ENCODE results near the gene GPR37. TPM values are rescaled to one million over a fixed set of nuclear protein-coding genes. Genes with fewer than 3 reads are reported as not detected.

Gene GPR37
- total RNA-seq, 1 donor from 2014 or later: 0.98 TPM

GRCh38 chr7:124724079-124724478 lies 41.5 kb downstream of the GPR37 start:
- no peak for TF ChIP-seq POLR2AphosphoS5 (IDR thresholded peaks at IDR 0.05; ENCODE audit: insufficient read depth in 1 of 2, low read depth in 1 of 2)
- TF ChIP-seq POLR2A (IDR thresholded peaks at IDR 0.05): no peak
- TF ChIP-seq CTCF (IDR thresholded peaks at IDR 0.05): no peak
- Histone ChIP-seq H3K27me3 (no peaks in the 10 kb centered on the region), H3K4me3 (no peak overlapping the region), H3K27ac (no peak overlapping the region), H3K9me3 (no peaks in the 10 kb centered on the region), H3K4me1 (no peaks in the 10 kb centered on the region), H3K36me3 (no peaks in the 10 kb centered on the region)
- intact Hi-C loops (cut with DNase I): no loop called here
- DNase-seq (ENCODE audit: extremely low spot score in 2 of 2): no peak

GRCh38 chr7:124723012-124723411 lies 42.6 kb downstream of the GPR37 start:
- H3K27me3 ChIP-seq: no peaks in the 10 kb centered on the region
- H3K27ac ChIP-seq: no peak overlapping the region
- no peaks in the 10 kb centered on the region for H3K4me1 ChIP-seq
- H3K4me3 ChIP-seq: no peak overlapping the region
- DNase-seq (ENCODE audit: extremely low spot score in 2 of 2): no peak
- no peaks in the 10 kb centered on the region for H3K9me3 ChIP-seq
- TF ChIP-seq POLR2A (IDR thresholded peaks at IDR 0.05) (no peak), CTCF (IDR thresholded peaks at IDR 0.05) (no peak), POLR2AphosphoS5 (IDR thresholded peaks at IDR 0.05; ENCODE audit: insufficient read depth in 1 of 2, low read depth in 1 of 2) (no peak)
- H3K36me3 ChIP-seq: no peaks in the 10 kb centered on the region
- intact Hi-C loops (cut with DNase I): no loop called here

- no peak for DNase-seq (ENCODE audit: extremely low spot score in 2 of 2)
- H3K36me3 ChIP-seq: no peaks in the 10 kb centered on the region
- TF ChIP-seq POLR2A (IDR thresholded peaks at IDR 0.05) (no peak), CTCF (IDR thresholded peaks at IDR 0.05) (no peak), POLR2AphosphoS5 (IDR thresholded peaks at IDR 0.05; ENCODE audit: insufficient read depth in 1 of 2, low read depth in 1 of 2) (no peak)
- H3K27me3 ChIP-seq: no peaks in the 10 kb centered on the region
- intact Hi-C loops (cut with DNase I): no loop called here
- H3K9me3 ChIP-seq: no peaks in the 10 kb centered on the region
- no peaks in the 10 kb centered on the region for H3K4me1 ChIP-seq
- no peak overlapping the region for H3K27ac ChIP-seq
- H3K4me3 ChIP-seq: no peak overlapping the region
Measured at GRCh38 chr7:124722292-124722691, 43.3 kb downstream of the GPR37 start.

- no peak for DNase-seq (ENCODE audit: extremely low spot score in 2 of 2)
- H3K4me1 ChIP-seq: no peaks in the 10 kb centered on the region
- H3K27ac ChIP-seq: no peak overlapping the region
Measured at GRCh38 chr7:124720195-124720594, 45.4 kb downstream of the GPR37 start.

More at GRCh38 chr7:124720195-124720594, 45.4 kb downstream of the GPR37 start:
- Histone ChIP-seq H3K4me3 (no peak overlapping the region), H3K9me3 (no peaks in the 10 kb centered on the region), H3K36me3 (no peaks in the 10 kb centered on the region), H3K27me3 (no peaks in the 10 kb centered on the region)
- TF ChIP-seq POLR2AphosphoS5 (IDR thresholded peaks at IDR 0.05; ENCODE audit: insufficient read depth in 1 of 2, low read depth in 1 of 2): no peak
- TF ChIP-seq POLR2A (IDR thresholded peaks at IDR 0.05): no peak
- TF ChIP-seq CTCF (IDR thresholded peaks at IDR 0.05): no peak
- intact Hi-C loops (cut with DNase I): no loop called here

Measured in vagina (tissue), 2 donors.